GM18517 (cell line): ENCODE measurements around the gene MMP14.

Source experiments
- ATAC-seq: cut with Tn5 transposase; IDR thresholded peaks from one replicate; pipeline ENCODE4 v1.9.1; 2021; ENCODE audit warnings: mild to moderate bottlenecking, moderate library complexity; ENCODE audit not compliant: unreplicated experiment

MMP14 gene

GRCh38 chr14:22814373-22814772 is 22.0 kb upstream of the MMP14 start:
- ATAC-seq = no peak

GRCh38 chr14:22814941-22815713 is 21.3 kb upstream of the MMP14 start, which contains the start of gene SLC7A7:
Gene SLC7A7, minus strand, starts transcription at chr14:22815435. Its CDS starts 2,037 bp downstream, at chr14:22813398.
- ATAC-seq = no peak

GRCh38 chr14:22819151-22819988 is 17.0 kb upstream of the MMP14 start:
- no peak for ATAC-seq

DNA sequence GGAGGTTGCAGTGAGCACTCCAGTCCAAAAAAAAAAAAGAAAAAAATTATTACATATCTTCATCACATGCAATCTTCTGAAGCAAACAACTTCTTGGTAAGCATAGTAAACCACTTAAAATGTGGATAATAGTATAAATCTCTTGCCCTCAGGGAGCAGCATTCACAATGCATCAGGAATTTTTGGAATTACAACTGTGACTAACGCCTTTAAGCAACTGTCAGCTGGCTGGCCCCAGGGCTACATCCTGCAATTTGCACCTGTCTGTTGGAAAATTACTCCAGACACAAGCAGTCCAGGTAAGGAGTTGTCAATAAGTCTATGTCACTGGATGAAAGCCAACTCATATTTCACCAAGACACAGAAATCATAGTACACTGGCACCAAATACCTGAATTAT is 15.7 kb upstream of the MMP14 start:
- no peak for ATAC-seq

DNA sequence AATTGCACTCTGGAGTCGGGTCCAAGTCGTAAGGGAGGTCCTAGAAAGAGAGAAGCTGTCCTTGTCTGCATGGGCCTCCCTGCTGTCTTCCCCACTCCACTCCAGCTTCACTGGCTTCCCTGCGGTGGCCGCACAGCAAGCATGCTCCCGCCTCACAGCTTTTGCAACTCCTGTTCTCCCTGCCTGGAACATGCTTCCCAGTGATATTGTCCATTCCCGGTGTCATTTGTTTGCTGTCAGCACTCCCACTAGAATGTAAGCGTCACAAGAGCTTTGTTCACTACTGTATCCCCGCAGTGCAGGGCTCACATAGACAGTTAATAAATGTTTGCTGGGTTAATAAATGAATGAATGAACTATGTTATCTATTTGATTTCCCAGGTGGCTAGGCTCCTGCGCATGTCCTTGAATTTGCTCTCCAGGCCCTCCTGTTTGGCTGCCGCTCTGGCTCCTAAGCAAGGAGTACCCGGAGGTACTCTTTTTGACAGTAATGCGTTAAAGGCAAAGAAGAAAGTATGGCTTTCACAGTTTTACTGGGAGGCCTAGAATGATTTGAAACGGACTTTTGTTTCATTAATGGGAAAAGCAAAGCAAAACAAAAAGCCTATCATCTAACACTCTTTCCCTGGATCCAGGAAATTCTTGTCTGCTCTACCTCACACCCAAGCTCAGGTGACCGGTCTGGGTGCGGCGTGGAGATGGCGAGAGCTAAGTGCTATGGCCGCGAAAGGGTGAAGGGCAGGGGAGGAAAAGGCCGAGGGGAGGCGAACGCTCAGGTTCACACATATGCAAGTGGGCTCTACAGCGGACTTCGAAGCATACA is 15.0 kb upstream of the MMP14 start:
- ATAC-seq = no peak

GRCh38 chr14:22822016-22822570 is 14.3 kb upstream of the MMP14 start:
- ATAC-seq = no peak

- no peak for ATAC-seq
Observed at GRCh38 chr14:22822571-22823098, 13.8 kb upstream of the MMP14 start.

GRCh38 chr14:22824711-22825359 is 11.6 kb upstream of the MMP14 start:
- ATAC-seq = no peak

DNA sequence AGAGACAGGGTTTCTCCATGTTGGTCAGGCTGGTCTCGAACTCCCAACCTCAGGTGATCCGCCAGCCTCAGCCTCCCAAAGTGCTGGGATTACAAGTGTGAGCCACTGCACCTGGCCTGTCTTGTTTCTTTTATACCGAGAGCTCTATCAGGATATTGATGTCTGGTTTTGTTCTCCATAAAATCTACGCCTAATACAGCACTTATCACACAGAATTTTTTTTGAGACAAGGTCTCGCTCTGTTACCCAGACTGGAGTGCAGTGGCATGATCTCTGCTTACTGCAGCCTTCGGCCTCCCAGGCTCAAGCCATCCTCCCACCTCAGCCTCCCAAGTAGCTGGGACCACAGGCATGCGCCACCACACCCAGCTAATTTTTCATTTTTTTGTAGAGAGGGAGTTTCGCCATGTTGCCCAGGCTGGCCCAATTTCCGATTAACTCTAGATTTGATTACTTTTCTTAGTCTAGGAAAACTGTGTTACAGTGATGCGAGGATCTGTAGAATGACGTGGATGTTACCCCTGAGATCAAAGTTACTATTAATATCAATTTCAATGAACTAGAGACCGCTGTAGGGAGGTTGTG is 7.2 kb upstream of the MMP14 start:
- ATAC-seq = peak; percentile 5

DNA sequence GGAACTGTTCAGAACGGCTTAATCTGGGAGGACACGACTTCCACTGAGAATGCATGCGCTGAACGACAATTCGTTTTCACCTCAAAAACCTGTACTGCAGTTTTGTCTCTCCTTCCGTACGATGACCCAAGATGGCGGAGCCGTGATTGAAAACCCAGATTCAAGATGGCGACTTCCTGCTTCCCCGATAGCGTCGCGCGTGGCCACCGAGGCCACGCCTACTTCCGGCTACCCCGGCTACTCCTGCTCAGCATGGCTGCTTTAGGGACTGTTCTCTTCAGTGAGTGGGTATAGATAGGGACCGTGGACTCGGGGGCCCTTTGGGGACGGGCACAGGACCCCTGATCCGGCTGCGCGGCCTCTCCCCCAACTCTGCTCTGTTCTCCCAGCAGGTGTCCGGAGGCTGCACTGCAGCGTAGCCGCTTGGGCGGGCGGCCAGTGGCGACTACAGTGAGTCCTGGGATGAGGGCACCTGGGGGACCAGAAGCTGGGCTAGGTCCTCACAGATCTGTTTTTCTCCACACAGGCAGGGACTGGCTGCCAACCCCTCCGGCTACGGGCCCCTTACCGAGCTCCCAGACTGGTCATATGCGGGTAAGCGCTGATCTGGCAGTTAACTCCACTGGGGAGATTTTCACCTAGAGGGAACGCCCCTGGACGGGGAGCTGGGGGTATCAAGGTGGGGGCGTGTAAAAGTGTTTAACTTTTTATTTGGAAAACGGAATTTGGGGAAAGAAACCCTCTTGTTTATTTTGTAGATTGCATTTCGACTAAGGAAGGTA is 6.5 kb upstream of the MMP14 start, which contains the start of gene MRPL52:
TSS of gene MRPL52 (plus strand) at position 227 of the 782 bp plus-strand sequence. CDS start at position 253, 26 bp downstream.
- peak; percentile 85 for ATAC-seq

- no peak for ATAC-seq
Observed at GRCh38 chr14:22830443-22831010, 5.9 kb upstream of the MMP14 start.

DNA sequence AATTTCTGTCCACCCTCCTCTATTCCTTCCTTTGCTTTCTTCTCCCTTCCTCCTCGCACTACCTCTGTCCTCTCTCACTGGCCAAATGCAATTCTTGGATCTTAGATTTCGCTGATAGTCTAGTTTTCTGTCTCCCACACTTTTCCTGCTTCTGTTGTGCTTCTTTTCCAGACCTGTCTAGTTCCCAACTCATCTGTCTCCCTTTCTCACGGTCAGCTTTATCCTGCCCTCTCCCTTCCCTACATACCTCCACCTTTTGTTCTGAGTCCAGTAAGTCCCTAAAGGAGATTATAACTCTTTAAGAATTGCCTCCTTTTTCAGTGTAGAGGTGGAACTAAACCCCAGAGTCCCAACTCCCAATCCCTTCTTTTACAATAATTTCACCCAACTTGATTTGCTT is 880 bp upstream of the MMP14 start:
- ATAC-seq = no peak

DNA sequence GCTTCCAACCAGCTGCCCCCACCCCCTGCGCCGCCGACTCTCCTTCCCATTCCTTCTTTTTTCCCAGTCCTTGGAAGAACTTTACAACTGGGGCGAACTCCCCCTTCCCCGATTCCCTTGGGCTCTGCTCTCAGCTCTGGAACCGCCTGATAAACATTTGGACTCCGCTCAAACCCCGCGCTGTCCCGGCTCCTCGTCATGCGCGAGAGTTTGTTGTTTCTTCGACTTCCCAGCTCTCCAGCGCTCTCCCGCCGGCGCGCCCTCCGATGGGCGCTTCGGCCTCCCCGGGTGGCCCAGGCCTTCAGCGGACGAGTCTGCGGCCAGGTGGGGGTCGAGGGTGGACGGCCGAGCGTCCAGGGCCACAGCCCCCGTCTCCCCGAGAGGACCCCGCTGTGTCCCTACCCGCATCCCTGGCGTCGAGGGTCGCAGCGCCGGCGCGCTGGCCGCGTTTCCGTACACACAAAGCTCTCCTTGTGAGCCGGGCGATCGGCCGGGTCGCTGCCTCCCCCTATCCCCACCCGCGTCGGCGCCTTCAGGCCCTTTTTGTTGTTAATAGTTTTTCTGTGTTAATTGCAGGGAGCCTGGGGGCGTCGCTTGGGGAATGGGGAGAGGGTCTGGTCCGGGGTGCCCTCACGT is 847 bp downstream of the MMP14 start:
- no peak for ATAC-seq

- no peak for ATAC-seq
Observed at GRCh38 chr14:22837750-22838538, 1.6 kb downstream of the MMP14 start.

- ATAC-seq = no peak
Observed at GRCh38 chr14:22838631-22839041, 2.3 kb downstream of the MMP14 start.

- ATAC-seq = no peak
Observed at GRCh38 chr14:22839159-22839779, 2.9 kb downstream of the MMP14 start.

DNA sequence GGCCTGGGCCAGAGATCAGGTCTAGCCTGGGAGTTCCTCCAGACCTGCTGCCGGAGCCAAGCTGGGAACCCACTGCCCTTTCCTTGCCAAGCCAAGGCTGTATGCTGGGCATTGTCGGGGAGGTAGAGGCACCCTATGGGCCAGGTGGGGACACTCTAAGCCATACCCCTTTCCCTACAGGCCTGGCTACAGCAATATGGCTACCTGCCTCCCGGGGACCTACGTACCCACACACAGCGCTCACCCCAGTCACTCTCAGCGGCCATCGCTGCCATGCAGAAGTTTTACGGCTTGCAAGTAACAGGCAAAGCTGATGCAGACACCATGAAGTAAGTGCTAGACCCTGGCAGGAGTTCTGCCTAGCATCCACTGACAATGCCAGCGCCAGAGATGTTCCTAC is 4.9 kb downstream of the MMP14 start:
- no peak for ATAC-seq
